GM12878 (cell line): ENCODE measurements around the gene MCC. TPM values are rescaled to one million over a fixed set of nuclear protein-coding genes. Genes with fewer than 3 reads are reported as not detected.

ENCODE experiments used
- CHD4 ChIP-seq: fragments of 200-600 bp; sonication (generic); IDR thresholded peaks from 2 replicates; pipeline ENCODE4 v1.6.1; 2016; ENCODE audit warnings: mild to moderate bottlenecking
- CTCF ChIP-seq, 3 experiments: IDR thresholded peaks in 2 of 3; conservative IDR thresholded peaks in 1 of 3; 2 replicates each; pipeline ENCODE4 v1.5.1; 2011; ENCODE audit warnings: low read depth in 3 of 3, low read length in 3 of 3, mild to moderate bottlenecking in 3 of 3, control low read depth in 2 of 3, moderate library complexity in 2 of 3, inconsistent platforms in 1 of 3, mixed read lengths in 1 of 3; ENCODE audit not compliant: control insufficient read depth in 2 of 3, insufficient read depth in 1 of 3; ENCODE audit errors: extremely low read depth in 1 of 3
- EP300 ChIP-seq, 2 experiments: fragments of 150-350 bp in 1 of 2; IDR thresholded peaks; 2 replicates each; pipeline ENCODE4 v1.6.1; 2011 to 2012; ENCODE audit warnings: low read depth in 2 of 2, low read length in 2 of 2, borderline replicate concordance in 1 of 2, improper control_type of control experiment in 1 of 2, inconsistent platforms in 1 of 2; ENCODE audit not compliant: control insufficient read depth in 1 of 2
- IRF4 ChIP-seq: IDR thresholded peaks from 2 replicates; pipeline ENCODE4 v1.6.1; 2011; ENCODE audit warnings: low read depth, low read length
- NFYA ChIP-seq: IDR thresholded peaks from 2 replicates; pipeline ENCODE4 v1.6.1; 2011; ENCODE audit warnings: low read depth, mild to moderate bottlenecking, low read length, improper control_type of control experiment, borderline replicate concordance
- RAD21 ChIP-seq: IDR thresholded peaks from 2 replicates; pipeline ENCODE4 v1.6.1; 2011; ENCODE audit warnings: mild to moderate bottlenecking, low read depth, low read length, moderate library complexity; ENCODE audit not compliant: insufficient read depth
- RAD51 ChIP-seq: fragments of 450-650 bp; IDR thresholded peaks from 2 replicates; pipeline ENCODE4 v1.6.1; 2016; ENCODE audit warnings: moderate library complexity, mild to moderate bottlenecking, inconsistent platforms
- SP1 ChIP-seq: IDR thresholded peaks from one replicate; pipeline ENCODE4 v1.6.1; 2011; ENCODE audit warnings: low read depth, low read length
- TCF3 ChIP-seq: IDR thresholded peaks from 2 replicates; pipeline ENCODE4 v1.6.1; 2012; ENCODE audit warnings: low read depth, mild to moderate bottlenecking, low read length, borderline replicate concordance; ENCODE audit not compliant: insufficient read depth
- WRNIP1 ChIP-seq: IDR thresholded peaks from 2 replicates; pipeline ENCODE4 v1.6.1; 2011; ENCODE audit warnings: low read depth, low read length, improper control_type of control experiment, borderline replicate concordance
- ZNF217 ChIP-seq: fragments of 450-650 bp; IDR thresholded peaks from 2 replicates; pipeline ENCODE4 v1.6.1; 2017; ENCODE audit warnings: antibody characterized with exemption, mild to moderate bottlenecking
- polyA plus RNA-seq, 11 experiments: library from polyadenylated mRNA; depleted of rRNA in 4 of 11; unstranded in 6 of 11; stranded (reverse) in 5 of 11; fragments of >200 nt; fragmentation: Nextera tagmentation in 4 of 11; fragmentation: Illumina TruSeq in 1 of 11; extraction: Ambion mirVana in 4 of 11; extraction: Trizol in 1 of 11; gene quantifications; 1 replicate in 1 of 11; 2 replicates in 10 of 11; pipeline versions ENCODE4 v1.2.1 to v1.2.3, GENCODE V29; 2011 to 2016; ENCODE audit warnings: inconsistent platforms in 2 of 11, missing spikeins in 2 of 11, low read depth in 1 of 11
- total RNA-seq, 4 experiments: library from RNA; depleted of rRNA in 3 of 4; stranded (reverse); fragments of >200 nt in 3 of 4; fragmentation: Illumina TruSeq in 1 of 4; extraction: Trizol in 1 of 4; gene quantifications; 2 replicates each; pipeline versions ENCODE4 v1.2.1 to v1.2.3, GENCODE V29; 2013 to 2021
- TF ChIP-seq, protein P1 (sequence below): IDR thresholded peaks from 2 replicates; pipeline ENCODE4 v1.6.1; 2012; ENCODE audit warnings: mild to moderate bottlenecking, low read depth, low read length

Gene MCC
- total and polyA plus RNA-seq, 10 of the 15 experiments (the other 5 are each of a cell fraction or from before 2014, with no cell fraction given), result 0.03 to 0.86 (median 0.16) TPM

DNA sequence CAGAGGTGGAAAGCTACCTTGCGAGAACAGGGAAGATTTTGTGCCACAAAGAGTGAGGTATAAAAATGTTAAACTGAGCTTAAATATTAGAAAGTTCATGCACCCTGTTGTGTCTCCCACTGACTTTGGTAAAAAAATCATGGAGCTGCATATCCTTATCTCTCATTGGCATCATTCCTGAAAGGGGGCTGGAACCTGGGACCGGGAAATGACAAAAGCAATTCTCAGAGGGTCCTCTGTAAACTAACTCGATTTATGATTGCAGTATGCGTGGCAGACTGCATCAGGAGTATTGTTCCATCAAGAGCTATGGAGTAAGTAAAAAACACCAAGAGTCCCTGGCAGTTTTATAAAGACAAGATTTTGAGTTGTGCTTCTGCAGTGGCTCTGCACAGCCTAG is 362.9 kb downstream of the MCC start (continued):
- TF ChIP-seq EP300 (IDR thresholded peaks at IDR 0.05; ENCODE audit: borderline replicate concordance in 1 of 2, control insufficient read depth in 1 of 2, low read depth in 2 of 2, low read length in 2 of 2) (no peak), ZNF217 (no peak), CHD4 (no peak), CTCF (IDR thresholded peaks at IDR 0.05 in 2 of 3, conservative IDR thresholded peaks at IDR 0.05 in 1 of 3; ENCODE audit: control insufficient read depth in 2 of 3, extremely low read depth in 1 of 3, insufficient read depth in 1 of 3, low read depth in 3 of 3, low read length in 3 of 3) (no peak), WRNIP1 (no peak), RAD21 (no peak), TCF3 (no peak), SP1 (no peak), NFYA (no peak), IRF4 (no peak), RAD51 (no peak)
- TF ChIP-seq, protein P1, sequence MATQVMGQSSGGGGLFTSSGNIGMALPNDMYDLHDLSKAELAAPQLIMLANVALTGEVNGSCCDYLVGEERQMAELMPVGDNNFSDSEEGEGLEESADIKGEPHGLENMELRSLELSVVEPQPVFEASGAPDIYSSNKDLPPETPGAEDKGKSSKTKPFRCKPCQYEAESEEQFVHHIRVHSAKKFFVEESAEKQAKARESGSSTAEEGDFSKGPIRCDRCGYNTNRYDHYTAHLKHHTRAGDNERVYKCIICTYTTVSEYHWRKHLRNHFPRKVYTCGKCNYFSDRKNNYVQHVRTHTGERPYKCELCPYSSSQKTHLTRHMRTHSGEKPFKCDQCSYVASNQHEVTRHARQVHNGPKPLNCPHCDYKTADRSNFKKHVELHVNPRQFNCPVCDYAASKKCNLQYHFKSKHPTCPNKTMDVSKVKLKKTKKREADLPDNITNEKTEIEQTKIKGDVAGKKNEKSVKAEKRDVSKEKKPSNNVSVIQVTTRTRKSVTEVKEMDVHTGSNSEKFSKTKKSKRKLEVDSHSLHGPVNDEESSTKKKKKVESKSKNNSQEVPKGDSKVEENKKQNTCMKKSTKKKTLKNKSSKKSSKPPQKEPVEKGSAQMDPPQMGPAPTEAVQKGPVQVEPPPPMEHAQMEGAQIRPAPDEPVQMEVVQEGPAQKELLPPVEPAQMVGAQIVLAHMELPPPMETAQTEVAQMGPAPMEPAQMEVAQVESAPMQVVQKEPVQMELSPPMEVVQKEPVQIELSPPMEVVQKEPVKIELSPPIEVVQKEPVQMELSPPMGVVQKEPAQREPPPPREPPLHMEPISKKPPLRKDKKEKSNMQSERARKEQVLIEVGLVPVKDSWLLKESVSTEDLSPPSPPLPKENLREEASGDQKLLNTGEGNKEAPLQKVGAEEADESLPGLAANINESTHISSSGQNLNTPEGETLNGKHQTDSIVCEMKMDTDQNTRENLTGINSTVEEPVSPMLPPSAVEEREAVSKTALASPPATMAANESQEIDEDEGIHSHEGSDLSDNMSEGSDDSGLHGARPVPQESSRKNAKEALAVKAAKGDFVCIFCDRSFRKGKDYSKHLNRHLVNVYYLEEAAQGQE, result no peak
- TF ChIP-seq, all 136 proteins: peak for 0
